Stimulated activated memory B cell treated with anti-CD40 and anti-IgM and Interleukin-4, amounts not matched to agents 10 μg/mL and 1 μg/mL and 100 μg/mL, for 72 hours (primary cell): ENCODE measurements around the gene VPS4A.
"Not testable (repeated sequence)": the region's sequence is repeated elsewhere in the genome, so short reads cannot be mapped to it uniquely, and the experiment has no call there.

Experiments
- ATAC-seq: fragments of 150-1000 bp; cut with Tn5 transposase; 2 replicates; pipeline ENCODE4 v1.10.0; 2021
- H3K27ac Mint-ChIP-seq: one replicate; pipeline ENCODE4 v1.8.0; 2022; ENCODE audit warnings: mild to moderate bottlenecking, mixed read lengths
- H3K27me3 Mint-ChIP-seq: one replicate; pipeline ENCODE4 v1.8.0; 2022; ENCODE audit warnings: mixed read lengths
- H3K36me3 Mint-ChIP-seq: one replicate; pipeline ENCODE4 v1.8.0; 2022; ENCODE audit warnings: mixed read lengths
- H3K4me1 Mint-ChIP-seq: one replicate; pipeline ENCODE4 v1.8.0; 2022; ENCODE audit warnings: mixed read lengths
- H3K4me3 Mint-ChIP-seq: one replicate; pipeline ENCODE4 v1.8.0; 2022; ENCODE audit warnings: mild to moderate bottlenecking, moderate library complexity, mixed read lengths
- H3K9me3 Mint-ChIP-seq: one replicate; pipeline ENCODE4 v1.8.0; 2022; ENCODE audit warnings: mixed read lengths

VPS4A gene

DNA sequence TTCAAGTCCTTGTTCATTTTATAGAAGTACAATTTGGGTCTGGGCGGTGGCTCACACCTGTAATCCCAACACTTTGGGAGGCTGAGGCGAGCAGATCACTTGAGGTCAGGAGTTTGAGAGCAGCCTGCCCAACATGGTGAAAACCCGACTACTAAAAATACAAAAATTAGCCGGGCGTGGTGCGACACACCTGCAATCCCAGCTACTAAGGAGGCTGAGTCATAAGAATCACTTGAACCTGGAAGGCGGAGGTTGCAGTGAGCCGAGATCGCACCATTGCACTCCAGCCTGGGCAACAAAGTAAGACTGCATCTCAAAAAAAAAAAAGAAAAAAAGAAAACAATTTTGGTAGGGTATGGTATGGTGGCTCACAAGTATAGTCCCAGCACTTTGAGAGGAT is 48.9 kb downstream of the VPS4A start:
- not testable (repeated sequence) for H3K27ac Mint-ChIP-seq, H3K9me3 Mint-ChIP-seq, H3K27me3 Mint-ChIP-seq, ATAC-seq, H3K4me3 Mint-ChIP-seq
- Mint-ChIP-seq H3K36me3 (peaks cover 53% of the 10 kb centered on the region), H3K4me1 (peaks cover 18% of the 10 kb centered on the region)

GRCh38 chr16:69363281-69363717 is 52.1 kb downstream of the VPS4A start:
- Mint-ChIP-seq H3K4me3 (no peak overlapping the region), H3K27me3 (no peaks in the 10 kb centered on the region), H3K27ac (peak overlapping the region; percentile 3), H3K9me3 (no peaks in the 10 kb centered on the region), H3K36me3 (peaks cover 64% of the 10 kb centered on the region), H3K4me1 (peaks cover 18% of the 10 kb centered on the region)
- ATAC-seq, result no peak

- Mint-ChIP-seq H3K27me3 (no peaks in the 10 kb centered on the region), H3K36me3 (peaks cover 72% of the 10 kb centered on the region), H3K4me3 (no peak overlapping the region), H3K4me1 (peaks cover 18% of the 10 kb centered on the region), H3K9me3 (no peaks in the 10 kb centered on the region), H3K27ac (no peak overlapping the region)
- ATAC-seq, result no peak
Measured at GRCh38 chr16:69364088-69364487, 52.9 kb downstream of the VPS4A start.

DNA sequence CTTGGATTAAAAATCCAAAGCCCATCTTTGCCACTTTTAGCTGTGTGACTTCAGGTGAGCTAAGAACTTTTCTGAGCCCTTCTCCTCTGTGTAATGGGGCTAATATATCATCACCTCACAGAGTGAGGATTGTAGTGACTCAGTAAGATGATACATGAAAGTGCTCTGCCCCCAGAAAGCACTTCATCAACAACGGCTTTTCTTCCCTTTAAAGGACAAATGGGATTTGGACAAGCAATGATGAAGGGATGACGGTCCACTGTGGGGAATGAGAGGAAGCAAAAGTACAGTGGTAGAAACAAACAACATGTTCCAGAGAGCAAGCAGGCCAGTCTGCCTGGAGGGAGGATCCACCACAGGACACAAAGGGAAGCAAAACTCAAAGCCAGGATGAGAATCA is 54.8 kb downstream of the VPS4A start:
- Mint-ChIP-seq H3K9me3 (no peaks in the 10 kb centered on the region), H3K27me3 (no peaks in the 10 kb centered on the region), H3K4me1 (peaks cover 27% of the 10 kb centered on the region), H3K27ac (peak overlapping the region; percentile 56), H3K36me3 (peaks cover 83% of the 10 kb centered on the region), H3K4me3 (no peak overlapping the region)
- no peak for ATAC-seq

DNA sequence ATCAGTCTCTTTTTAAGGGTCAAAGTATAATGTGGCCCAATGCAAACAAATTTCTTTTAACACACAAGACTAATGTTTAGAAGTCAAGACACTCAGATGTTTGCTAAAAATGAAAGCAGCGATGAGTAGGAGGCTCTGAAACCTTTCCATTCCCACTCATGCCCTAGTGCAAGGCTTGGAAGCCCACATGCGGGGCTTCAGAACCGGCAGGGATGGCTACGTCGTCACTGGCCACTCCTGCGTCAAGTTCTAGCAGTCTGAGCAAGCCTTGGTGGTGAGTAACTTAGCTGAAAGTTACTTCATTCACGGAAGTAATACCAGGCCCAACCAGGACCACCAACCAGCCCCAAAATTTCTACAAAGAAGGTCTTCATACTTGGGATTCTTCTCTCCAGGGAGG is 55.3 kb downstream of the VPS4A start:
- Mint-ChIP-seq H3K27ac (peak overlapping the region; percentile 56), H3K4me3 (no peak overlapping the region), H3K9me3 (no peaks in the 10 kb centered on the region), H3K27me3 (no peaks in the 10 kb centered on the region), H3K36me3 (peaks cover 82% of the 10 kb centered on the region), H3K4me1 (peaks cover 33% of the 10 kb centered on the region)
- ATAC-seq, result no peak

- ATAC-seq, result no peak
- H3K27ac Mint-ChIP-seq, result peak overlapping the region; percentile 57
- H3K4me3 Mint-ChIP-seq, result no peak overlapping the region
- H3K36me3 Mint-ChIP-seq, result peaks cover 81% of the 10 kb centered on the region
- no peaks in the 10 kb centered on the region for H3K9me3 Mint-ChIP-seq
- H3K4me1 Mint-ChIP-seq, result peaks cover 42% of the 10 kb centered on the region
- H3K27me3 Mint-ChIP-seq, result no peaks in the 10 kb centered on the region
Measured at GRCh38 chr16:69367980-69368379, 56.8 kb downstream of the VPS4A start.

- no peak for ATAC-seq
- Mint-ChIP-seq H3K4me3 (no peak overlapping the region), H3K4me1 (peaks cover 44% of the 10 kb centered on the region), H3K27me3 (no peaks in the 10 kb centered on the region), H3K9me3 (no peaks in the 10 kb centered on the region), H3K27ac (no peak overlapping the region), H3K36me3 (peaks cover 73% of the 10 kb centered on the region)
Measured at GRCh38 chr16:69368866-69369265, 57.7 kb downstream of the VPS4A start.

DNA sequence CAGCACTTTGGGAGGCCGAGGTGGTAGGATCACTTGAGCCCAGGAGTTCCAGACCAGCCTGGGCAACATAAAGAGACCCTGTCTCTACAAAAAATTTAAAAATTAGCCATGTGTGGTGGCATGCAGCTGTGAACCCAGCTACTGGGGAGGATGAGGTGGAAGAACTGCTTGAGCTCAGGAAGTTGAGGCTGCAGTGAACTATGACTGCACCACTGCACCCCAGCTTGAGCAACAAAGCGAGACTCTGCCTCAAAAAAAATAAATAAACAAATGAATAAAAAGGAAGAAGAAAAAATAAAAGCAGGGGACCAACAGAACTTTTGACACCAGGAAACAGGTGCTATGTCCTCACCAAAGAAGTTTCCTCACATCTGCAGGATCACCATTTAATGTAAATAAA is 60.4 kb downstream of the VPS4A start:
- H3K27me3 Mint-ChIP-seq, result no peaks in the 10 kb centered on the region
- ATAC-seq, result peak; percentile 88
- peaks cover 39% of the 10 kb centered on the region for H3K4me1 Mint-ChIP-seq
- peaks cover 63% of the 10 kb centered on the region for H3K36me3 Mint-ChIP-seq
- peak overlapping the region; percentile 30 for H3K4me3 Mint-ChIP-seq
- H3K9me3 Mint-ChIP-seq, result no peaks in the 10 kb centered on the region
- H3K27ac Mint-ChIP-seq, result peak overlapping the region; percentile 88

DNA sequence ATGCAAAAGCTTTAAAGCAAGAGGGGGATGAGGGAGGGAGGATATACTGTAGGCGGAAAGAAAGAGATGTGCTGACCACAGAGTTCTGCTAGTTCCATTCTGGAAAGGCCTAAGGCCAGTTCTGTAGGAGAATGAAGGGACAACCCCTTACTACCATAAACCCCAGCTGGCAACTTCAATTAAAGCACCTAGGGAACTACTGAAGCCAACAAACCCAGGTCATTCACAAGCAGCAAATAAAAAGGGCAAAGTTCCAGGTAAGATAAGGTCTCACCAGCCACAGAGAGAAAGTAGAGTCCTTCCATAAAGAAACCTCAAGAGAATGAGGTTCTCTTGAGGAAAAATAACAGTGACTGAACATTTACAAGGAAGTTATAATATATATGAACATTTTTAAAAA is 61.9 kb downstream of the VPS4A start:
- no peaks in the 10 kb centered on the region for H3K9me3 Mint-ChIP-seq
- H3K36me3 Mint-ChIP-seq, result peaks cover 60% of the 10 kb centered on the region
- peak overlapping the region; percentile 88 for H3K27ac Mint-ChIP-seq
- no peak overlapping the region for H3K4me3 Mint-ChIP-seq
- H3K27me3 Mint-ChIP-seq, result no peaks in the 10 kb centered on the region
- no peak for ATAC-seq
- peaks cover 42% of the 10 kb centered on the region for H3K4me1 Mint-ChIP-seq
